Sciatic nerve (tissue), 2 donors: ENCODE results near the gene ALK. TPM values are rescaled to one million over a fixed set of nuclear protein-coding genes. Genes with fewer than 3 reads are reported as not detected.
A peak's percentile ranks its signal among the peaks of the same experiment; 100 is the strongest.
"Not testable (repeated sequence)": the region's sequence is repeated elsewhere in the genome, so short reads cannot be mapped to it uniquely, and the experiment has no call there.

Experiments
- ATAC-seq: fragments of 200-7000 bp; cut with Tn5 transposase; one replicate; pipeline ENCODE4 v1.9.1; 2020; ENCODE audit warnings: mild to moderate bottlenecking, moderate library complexity
- DNase-seq: peaks from one replicate; pipeline ENCODE4 v3.0.0-alpha.2; 2020; ENCODE audit warnings: low spot score
- intact Hi-C: fragments of 100-400 bp; cut with DNase I; formaldehyde crosslinking; loops from one replicate; pipeline ENCODE4 v1.14.2; 2022
- total RNA-seq: library from RNA; stranded (reverse); fragmentation: NEBNext Ultra II Directional; extraction: Animal tissue kit (Norgen Biotek cat#: 25700); gene quantifications from one replicate; pipeline ENCODE4 v1.2.1, GENCODE V29; 2021
- donor health status: DM: no; HTN: no; CAD: no.
- donor health status: DM: no; HTN: no; CAD: no.

Gene ALK
- total RNA-seq, 1 donor from 2014 or later, result 0.18 TPM

- intact Hi-C loops, result no loop called here
- DNase-seq (no peak), ATAC-seq (no peak)
Observed at GRCh38 chr2:29273004-29273684, 648.2 kb downstream of the ALK start.

GRCh38 chr2:29272311-29272710 is 649.1 kb downstream of the ALK start:
- intact Hi-C loops, result no loop called here
- DNase-seq (no peak), ATAC-seq (no peak)

DNA sequence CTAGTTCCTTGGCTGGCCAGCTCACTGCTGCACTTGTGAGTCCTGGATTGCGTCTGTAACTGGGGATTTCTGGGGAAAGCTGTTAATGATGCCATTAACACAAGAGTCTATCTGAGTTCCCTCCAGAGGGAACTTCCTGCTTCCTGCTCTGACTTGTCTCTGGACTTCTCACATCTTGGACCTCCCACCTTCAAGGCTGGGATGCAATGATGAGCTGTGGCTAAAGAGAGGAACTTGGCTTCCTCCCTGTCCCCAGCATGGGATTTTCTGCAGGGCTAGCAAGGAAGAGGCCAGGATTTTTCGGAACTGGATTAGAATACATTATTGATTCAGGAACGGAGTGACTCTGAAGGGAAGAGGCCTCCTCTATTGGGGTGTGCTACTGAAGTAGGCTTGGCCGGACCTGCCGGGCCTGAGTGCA is 650.7 kb downstream of the ALK start:
- intact Hi-C loops, result no loop called here
- DNase-seq (peak; percentile 41), ATAC-seq (peak; percentile 39)

GRCh38 chr2:29269765-29270109 is 651.6 kb downstream of the ALK start:
- intact Hi-C loops, result no loop called here
- no peak for ATAC-seq
- DNase-seq, result peak; percentile 21

- intact Hi-C loops, result no loop called here
- DNase-seq, result no peak
- ATAC-seq, result no peak
Observed at GRCh38 chr2:29269095-29269764, 652.2 kb downstream of the ALK start.

GRCh38 chr2:29267720-29268119 is 653.7 kb downstream of the ALK start:
- intact Hi-C loops, result no loop called here
- DNase-seq (no peak), ATAC-seq (no peak)

- intact Hi-C loops, result no loop called here
- ATAC-seq (no peak), DNase-seq (no peak)
Observed at GRCh38 chr2:29263886-29264285, 657.5 kb downstream of the ALK start.

DNA sequence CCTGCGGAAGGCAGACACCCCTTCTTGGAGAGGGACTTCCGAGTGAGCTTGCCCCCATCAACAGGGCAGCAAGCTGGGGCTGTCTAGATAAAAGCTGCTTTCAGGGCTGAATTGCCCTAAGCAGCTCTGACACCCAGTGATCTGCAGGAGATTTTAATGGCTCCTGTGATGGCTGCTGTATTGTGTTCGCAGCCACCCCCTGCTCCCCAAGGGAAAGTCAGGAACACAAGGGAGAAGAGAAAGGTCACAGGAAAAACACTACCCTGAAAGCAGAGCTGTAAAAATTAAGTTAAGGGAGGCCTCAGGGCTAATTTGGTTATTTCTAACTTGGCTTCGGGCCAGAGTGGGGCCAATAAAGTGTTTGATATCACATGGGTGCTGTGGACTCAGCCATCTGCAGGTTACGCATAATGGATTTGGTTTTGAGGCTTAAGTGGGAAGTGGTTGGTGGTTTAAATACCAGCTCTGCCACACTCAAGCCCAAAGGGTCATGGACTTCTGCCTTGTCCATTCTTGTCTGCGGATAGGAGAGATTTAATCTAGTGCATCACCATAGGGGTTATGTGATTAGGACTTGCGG is 658.6 kb downstream of the ALK start:
- no peak for DNase-seq
- intact Hi-C loops, result no loop called here
- ATAC-seq, result no peak

GRCh38 chr2:29261003-29261402 is 660.4 kb downstream of the ALK start:
- DNase-seq (no peak), ATAC-seq (no peak)
- intact Hi-C loops, result no loop called here

DNA sequence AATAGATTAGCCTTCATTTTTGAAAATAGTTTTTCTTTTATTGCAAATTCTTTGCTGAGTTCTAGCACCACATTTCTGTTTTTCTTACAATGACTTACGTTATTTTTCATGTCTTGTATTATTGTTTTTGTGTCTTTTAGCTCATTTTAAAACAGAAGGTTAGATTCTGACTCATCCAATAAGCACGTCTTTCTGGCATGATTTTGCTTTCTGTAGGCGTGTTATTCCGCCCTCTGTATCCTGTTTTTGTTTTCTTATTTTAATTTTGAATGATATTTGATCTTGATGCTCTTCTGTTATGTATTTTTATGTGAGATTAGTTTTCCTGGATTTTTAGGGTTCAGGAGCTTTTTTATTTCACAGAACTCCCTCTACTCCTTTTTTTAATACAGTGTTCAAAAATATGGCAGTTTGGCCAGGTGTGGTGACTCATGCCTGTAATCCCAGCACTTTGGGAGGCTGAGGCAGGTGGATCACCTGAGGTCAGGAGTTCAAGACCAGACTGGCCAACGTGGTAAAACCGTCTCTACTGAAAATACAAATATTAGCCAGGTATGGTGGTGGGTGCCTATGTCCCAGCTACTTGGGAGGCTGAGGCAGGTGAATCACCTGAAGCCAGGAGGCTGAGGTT is 661.1 kb downstream of the ALK start:
- intact Hi-C loops, result no loop called here
- ATAC-seq, result no peak
- DNase-seq, result no peak

DNA sequence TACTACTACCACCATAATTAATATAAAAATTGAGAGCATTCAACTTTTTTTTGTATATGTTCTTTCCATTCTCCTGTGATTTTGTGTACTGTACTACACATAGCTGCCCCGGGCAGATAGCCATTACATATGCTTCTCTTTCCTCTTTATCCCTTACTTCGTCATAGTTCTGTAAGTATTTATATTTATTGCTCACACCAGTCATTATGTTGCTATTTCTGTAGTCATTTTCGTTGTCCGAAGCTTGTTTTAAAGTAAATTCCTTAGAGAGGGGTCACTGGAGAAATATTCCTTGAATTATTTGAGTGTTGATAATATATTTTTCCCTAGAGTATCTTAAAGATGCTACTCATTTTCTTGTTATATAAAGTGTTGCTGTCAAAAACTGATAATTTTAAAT is 662.2 kb downstream of the ALK start:
- intact Hi-C loops, result no loop called here

GRCh38 chr2:29255004-29255403 is 666.4 kb downstream of the ALK start:
- DNase-seq, result no peak
- no peak for ATAC-seq
- intact Hi-C loops, result no loop called here

More for the DNA sequence above, 662.2 kb downstream of the ALK start:
- ATAC-seq (no peak), DNase-seq (no peak)

DNA sequence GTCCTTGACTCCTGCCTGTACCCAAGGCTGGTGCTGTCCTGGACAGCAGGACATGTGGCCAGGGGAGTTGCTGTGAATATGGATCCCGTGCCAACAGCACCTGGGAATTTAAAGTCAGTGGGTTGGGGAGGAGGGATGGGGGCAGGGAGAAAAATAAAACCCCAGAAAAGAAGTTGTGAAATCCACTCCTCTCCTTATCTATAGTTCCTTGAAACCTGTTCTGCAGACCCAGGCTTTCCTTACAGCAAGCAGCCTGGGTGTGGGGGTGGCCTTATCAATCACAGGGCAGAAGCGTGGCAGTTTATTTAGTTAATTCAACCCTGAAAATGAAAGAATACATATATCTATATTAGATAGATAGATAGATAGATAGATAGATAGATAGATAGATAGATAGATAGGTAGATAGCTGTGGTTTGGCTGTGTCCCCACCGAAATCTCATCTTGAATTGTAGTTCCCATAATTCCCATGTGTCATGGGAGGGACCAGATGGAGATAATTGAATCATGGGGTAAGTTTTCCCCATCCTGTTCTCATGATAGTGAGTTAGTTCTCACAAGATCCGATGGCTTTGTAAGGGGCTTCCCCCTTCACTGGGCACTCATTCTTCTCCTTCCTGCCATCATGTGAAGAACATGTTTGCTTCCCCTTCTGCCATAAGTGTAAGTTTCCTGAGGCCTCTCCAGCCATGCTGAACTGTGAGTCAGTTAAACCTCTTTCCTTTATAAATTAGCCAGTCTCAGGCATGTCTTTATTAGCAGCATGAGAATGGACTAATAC is 667.7 kb downstream of the ALK start:
- intact Hi-C loops, ATAC-seq, DNase-seq: not testable (repeated sequence)

GRCh38 chr2:29253026-29253425 is 668.4 kb downstream of the ALK start:
- intact Hi-C loops, result no loop called here
- DNase-seq (no peak), ATAC-seq (no peak)

GRCh38 chr2:29251406-29251805 is 670.0 kb downstream of the ALK start:
- intact Hi-C loops, result no loop called here
- DNase-seq, result no peak
- no peak for ATAC-seq

GRCh38 chr2:29250977-29251376 is 670.4 kb downstream of the ALK start:
- intact Hi-C loops, result no loop called here
- no peak for DNase-seq
- no peak for ATAC-seq

GRCh38 chr2:29249666-29250253 is 671.6 kb downstream of the ALK start:
- intact Hi-C loops, result no loop called here
- no peak for DNase-seq
- ATAC-seq, result no peak

DNA sequence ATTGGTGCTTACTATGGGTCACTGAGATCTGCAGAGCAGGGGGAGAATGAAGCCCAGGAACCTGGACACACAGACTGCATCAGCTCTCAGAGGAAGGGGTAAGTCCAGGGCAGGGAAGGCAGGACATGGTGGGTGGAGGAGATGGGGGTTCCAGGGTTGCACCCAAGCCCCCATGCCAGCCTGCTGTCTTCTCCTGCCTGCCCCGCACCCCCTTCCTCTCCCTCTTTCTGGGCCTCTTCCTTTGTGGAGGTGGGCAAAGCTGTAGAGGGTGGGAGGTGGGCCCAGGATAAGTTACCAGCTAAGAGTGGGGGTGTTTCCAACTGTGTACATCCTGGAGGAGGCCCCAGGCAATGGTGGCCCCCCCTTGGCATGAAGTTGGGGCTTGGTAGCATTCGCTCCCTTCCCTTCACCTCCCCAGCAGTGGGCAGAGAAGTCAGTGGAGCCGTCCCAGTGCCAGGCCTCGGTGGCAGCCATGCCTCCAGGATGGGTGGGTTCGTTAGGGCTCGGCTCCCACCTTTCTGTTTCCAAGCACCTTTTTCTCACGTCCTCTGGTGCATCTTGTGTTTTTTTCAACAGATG is 674.0 kb downstream of the ALK start:
- DNase-seq (no peak), ATAC-seq (no peak)
- intact Hi-C loops, result no loop called here
